GM10248 (cell line): ENCODE results near the gene RNF225.
A peak's percentile ranks its signal among the peaks of the same experiment; 100 is the strongest.
"Not testable (repeated sequence)": the region's sequence is repeated elsewhere in the genome, so short reads cannot be mapped to it uniquely, and the experiment has no call there.

ENCODE experiments used
- CTCF ChIA-PET: fragments of 300-600 bp; sonication (Branson Sonifier 250); formaldehyde crosslinking; extraction: SDS; loops from one replicate; lab custom pipeline; 2021; ENCODE audit warnings: antibody characterized with exemption; lab: Yijun Ruan, JAX
- POLR2A ChIA-PET: fragments of 350-650 bp; sonication (Branson Sonifier 250); formaldehyde crosslinking; extraction: SDS; loops from one replicate; lab custom pipeline; 2020; ENCODE audit warnings: antibody characterized with exemption; lab: Yijun Ruan, JAX
- DNase-seq: peaks from one replicate; pipeline ENCODE4 v3.0.0; 2012; ENCODE audit errors: extremely low spot score
- CTCF ChIP-seq: IDR thresholded peaks from 2 replicates; pipeline ENCODE4 v1.5.1; 2012; ENCODE audit warnings: mild to moderate bottlenecking, low read depth; ENCODE audit errors: extremely low read depth, missing control alignments, control extremely low read depth

RNF225 gene

GRCh38 chr19:58395220-58395978 is at the start of gene RNF225:
Gene RNF225 (plus strand): TSS chr19:58395656. CDS start chr19:58396090, 434 bp downstream.
- ChIA-PET CTCF (no interaction called here), POLR2A (no interaction called here)
- TF ChIP-seq CTCF, result no peak
- DNase-seq, result no peak

GRCh38 chr19:58346961-58347929 is 48.2 kb upstream of the RNF225 start:
- peak; percentile 96 for DNase-seq
- ChIA-PET CTCF (interaction anchor here (0.8 to 3.8 kb wide), 9 partner anchors 11 to 172 kb away, joined by 3 to 14 read pairs (median 6); partner anchors contain the start of genes ZBTB45 and ZNF497), POLR2A (no interaction called here)
- no peak for TF ChIP-seq CTCF

DNA sequence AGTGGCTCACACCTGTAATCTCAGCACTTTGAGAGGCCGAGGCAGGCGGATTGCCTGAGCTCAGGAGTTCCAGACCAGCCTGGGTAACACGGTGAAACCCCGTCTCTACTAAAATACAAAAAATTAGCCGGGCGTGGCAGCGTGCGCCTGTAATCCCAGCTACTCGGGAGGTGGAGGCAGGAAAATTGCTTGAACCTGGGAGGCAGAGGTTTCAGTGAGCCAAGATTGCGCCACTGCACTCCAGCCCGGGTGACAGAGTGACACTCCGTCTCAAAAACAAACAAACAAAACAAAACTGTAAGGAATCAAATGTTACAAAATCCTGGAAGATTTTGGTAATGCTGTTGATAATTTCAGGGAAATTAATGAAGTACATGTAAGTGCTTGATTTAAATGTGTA is 47.4 kb upstream of the RNF225 start:
- POLR2A ChIA-PET, DNase-seq: not testable (repeated sequence)
- CTCF ChIA-PET, result interaction anchor here (1.1 to 3.8 kb wide), 8 partner anchors 12 to 69 kb away, joined by 3 to 14 read pairs (median 5); partner anchors contain the start of gene ZNF497

DNA sequence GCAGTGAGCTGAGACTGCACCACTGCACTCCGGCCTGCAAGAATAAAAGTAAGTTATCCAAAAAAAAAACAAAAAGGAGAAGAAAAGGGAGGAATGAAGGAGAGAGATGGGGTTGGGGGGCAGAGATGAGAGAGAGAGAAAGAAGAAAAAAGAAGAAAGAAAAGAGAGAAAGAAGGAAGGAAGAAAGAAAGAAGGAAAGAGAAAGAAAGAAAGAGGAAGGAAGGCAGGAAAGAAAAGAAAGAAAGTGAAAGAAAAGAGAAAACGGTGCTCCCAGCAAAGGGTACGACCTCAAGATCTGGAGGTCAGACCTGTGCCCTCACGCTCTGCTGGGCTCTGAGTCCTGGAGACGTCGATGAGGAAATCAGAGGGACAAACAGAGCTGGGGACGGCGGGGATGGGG is 45.9 kb upstream of the RNF225 start:
- DNase-seq, result no peak

GRCh38 chr19:58350001-58350861 is 45.2 kb upstream of the RNF225 start:
- DNase-seq, result no peak
- no peak for TF ChIP-seq CTCF
- POLR2A ChIA-PET, result interaction anchor here (0.9 kb wide), 1 partner anchor 57 kb away, joined by 3 read pairs; no protein-coding TSS in a partner anchor
- CTCF ChIA-PET, result interaction anchor here (1.0 to 2.3 kb wide), 3 partner anchors 13 to 20 kb away, joined by 3 to 12 read pairs (median 5); partner anchors contain the start of gene ZNF497

More for the DNA sequence above, 45.9 kb upstream of the RNF225 start:
- no peak for TF ChIP-seq CTCF
- CTCF ChIA-PET, result interaction anchor here (1.0 to 2.3 kb wide), 3 partner anchors 13 to 20 kb away, joined by 3 to 12 read pairs (median 5); partner anchors contain the start of gene ZNF497
- POLR2A ChIA-PET, result interaction anchor here (0.9 kb wide), 1 partner anchor 57 kb away, joined by 3 read pairs; no protein-coding TSS in a partner anchor

- TF ChIP-seq CTCF, result no peak
- DNase-seq, result no peak
- CTCF ChIA-PET, result interaction anchor here (1.8 to 2.3 kb wide), 2 partner anchors 12 to 21 kb away, joined by 5 to 12 read pairs; partner anchors contain the start of gene ZNF497
- POLR2A ChIA-PET, result no interaction called here
These were observed 44.4 kb upstream of the RNF225 start for GRCh38 chr19:58350871-58351557.
